ENCODE data around the gene HEXB.

- no peak; the same call in 1 of the 2 replicates for TF ChIP-seq CTCF (conservative IDR thresholded peaks at IDR 0.05)
- no peak for TF ChIP-seq EZH2 (IDR thresholded peaks at IDR 0.05; ENCODE audit: low read depth)
These were observed 44.5 kb upstream of the HEXB start, which contains the start of gene ENC1 for GRCh38 chr5:74640450-74640953.
